GM11168 (cell line): ENCODE results near the gene SLC23A1.

ENCODE experiments used
- in situ Hi-C: fragments of 300-500 bp; cut with MboI; formaldehyde crosslinking; loops from one replicate; pipeline ENCODE4 v1.12.0; 2022; ENCODE audit warnings: low sequenced_read_pairs; ENCODE audit not compliant: unreplicated experiment

SLC23A1 gene

DNA sequence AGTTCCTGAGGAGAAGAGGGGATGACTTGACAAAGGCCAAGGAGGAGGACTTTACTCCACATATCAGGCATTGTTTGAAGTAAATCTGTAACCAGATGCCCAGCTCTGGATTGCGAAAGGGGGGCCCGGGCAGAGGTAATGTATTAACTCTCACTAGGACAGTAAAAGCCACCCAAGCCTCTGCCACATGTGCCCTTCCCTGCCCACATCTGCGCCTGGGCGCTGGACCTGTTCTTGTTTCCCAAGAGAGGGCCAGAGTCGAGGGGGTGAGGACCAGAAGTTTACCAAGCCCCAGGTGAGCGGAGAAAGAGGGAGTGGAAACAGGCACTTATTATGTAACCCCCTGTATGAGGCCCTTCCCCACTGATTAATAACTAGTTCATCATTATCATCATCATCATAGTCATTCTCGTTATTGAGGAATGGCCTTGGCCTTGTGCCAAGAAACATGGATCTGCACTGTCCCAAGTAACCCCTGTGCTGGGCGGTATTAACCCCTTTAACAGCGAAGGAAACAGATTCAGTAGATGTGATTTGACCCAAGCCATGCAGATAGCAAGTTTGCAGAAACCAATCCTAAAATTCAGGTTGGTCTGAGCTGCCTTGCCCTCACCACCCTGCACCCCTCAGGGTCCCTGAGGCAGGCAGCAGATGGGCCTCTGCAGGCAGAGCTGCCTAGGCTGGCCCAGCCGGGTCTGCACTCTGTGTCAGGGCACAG lies at the start of gene SLC23A1:
Gene SLC23A1, minus strand, starts transcription at position 23 of the 718 bp plus-strand sequence. CDS start 44 bp downstream, outside the sequence.
- in situ Hi-C loops = no loop called here

DNA sequence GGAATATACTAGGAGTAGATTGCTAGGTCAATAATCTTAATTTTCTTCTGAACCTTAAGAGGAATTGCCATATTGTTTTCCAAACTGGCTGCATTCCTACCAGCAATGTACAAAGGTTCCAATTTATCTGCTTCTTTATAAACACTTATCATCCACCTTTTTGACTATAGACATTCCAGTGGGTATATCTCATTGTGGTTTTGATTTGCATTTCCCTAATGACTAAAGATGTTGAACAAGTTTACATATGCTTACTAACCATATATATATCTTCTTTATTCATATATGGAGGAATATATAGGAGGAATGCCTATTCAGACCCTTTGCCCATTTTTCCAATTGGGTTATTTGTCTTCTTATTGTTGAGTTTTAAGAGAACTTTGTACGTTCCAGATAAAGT lies 48.6 kb upstream of the SLC23A1 start:
- in situ Hi-C loops = no loop called here

DNA sequence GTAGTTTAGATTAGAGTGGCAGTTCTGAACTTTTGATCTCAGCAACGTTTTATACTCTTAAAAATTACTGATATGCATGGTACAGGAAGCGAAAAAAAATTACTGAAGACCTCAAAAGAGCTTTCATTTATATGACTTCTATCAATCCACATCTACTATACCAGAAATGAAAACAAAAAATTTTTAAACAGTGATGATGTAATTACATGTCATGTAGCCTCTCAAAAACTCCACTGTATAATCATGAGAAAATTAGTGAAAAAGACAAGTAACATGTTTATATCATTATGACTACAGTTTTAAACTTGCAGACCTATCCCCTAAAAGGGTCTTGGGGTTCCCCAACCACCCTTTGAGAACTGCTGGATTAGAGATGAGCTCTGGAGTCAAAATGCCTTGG lies 46.9 kb upstream of the SLC23A1 start:
- in situ Hi-C loops = no loop called here

DNA sequence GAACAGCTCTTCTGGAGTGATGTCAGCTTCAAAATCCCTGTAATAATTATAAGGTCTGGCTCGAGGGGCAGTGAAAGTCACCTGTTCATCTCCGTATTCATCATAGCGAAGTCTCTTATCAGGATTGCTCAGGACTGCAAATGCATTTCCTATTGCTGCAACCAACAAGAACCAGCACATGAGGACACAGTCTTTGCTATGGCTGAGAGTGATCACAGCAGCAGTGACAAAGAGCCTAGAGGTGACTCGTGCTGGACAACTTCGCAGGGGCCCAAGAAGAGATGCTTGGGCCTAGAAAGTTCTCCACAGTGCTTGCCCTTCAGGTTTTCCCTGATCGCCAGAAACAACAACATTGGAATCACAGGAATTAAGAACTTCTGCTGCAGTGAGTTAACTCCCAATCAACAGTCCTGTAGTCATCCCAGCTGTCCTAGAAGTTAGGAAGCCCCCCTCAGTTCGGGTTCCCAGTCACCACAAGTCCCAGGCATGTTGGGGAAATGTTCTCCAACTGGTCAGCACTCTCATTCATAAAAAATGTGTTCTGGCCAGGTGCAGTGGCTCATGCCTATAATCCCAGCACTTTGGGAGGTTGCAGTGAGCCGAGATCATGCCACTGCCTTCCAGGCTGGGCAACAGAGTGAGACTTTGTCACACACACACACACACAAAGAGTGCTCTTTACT lies 43.2 kb upstream of the SLC23A1 start:
- in situ Hi-C loops = loop anchor here (10.0 kb wide), 1 partner anchor 48 kb away; the partner anchor contains the start of gene SMIM33

DNA sequence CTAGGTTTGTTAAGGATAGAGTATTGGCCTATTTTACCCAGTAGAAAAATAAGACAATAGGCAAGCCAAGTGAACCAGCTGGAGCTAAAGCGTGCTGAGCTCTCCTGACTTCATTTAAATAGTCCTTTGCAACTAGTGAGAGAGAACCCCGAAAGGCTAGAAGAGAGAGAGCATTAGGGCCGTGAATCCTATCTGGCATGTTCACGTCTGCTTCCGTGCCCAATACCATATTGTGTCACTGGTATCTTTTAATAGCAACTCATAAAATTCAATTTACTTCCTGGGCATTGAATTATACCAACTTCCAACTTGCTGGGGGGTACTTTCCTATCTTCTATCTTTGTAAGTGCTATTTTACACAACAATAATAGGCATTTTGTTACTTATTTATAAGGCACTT lies 42.4 kb upstream of the SLC23A1 start:
- in situ Hi-C loops = loop anchor here (10.0 kb wide), 1 partner anchor 49 kb away; the partner anchor contains the start of gene SMIM33

DNA sequence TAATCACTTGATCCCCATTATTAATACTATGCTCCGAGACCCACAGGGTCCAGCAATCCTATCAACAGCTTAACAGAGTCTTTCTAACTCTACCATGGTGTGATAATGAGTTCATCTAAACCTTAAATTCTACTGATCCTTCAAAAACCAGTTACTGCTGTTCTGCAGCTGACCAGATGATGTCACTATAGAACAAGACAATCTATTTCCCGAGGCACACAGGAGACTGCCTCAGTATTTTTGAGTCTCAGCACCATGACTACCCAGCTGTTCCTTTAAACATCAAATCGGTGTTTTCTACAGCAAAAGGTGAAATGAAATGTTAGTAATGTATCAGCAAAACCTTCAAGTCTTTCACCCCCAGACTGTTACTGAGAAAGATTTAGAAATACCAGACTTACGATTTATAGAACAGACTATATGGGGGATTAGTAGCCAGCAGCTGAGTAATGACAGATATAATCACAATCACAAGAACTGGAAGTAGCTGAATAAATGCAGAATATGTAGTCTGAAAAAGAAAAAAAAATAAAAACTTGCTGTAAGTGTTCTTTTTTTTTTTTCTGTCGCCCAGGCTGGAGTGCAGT lies 39.3 kb upstream of the SLC23A1 start:
- in situ Hi-C loops = loop anchor here (10.0 kb wide), 1 partner anchor 52 kb away; the partner anchor contains the start of gene SMIM33

DNA sequence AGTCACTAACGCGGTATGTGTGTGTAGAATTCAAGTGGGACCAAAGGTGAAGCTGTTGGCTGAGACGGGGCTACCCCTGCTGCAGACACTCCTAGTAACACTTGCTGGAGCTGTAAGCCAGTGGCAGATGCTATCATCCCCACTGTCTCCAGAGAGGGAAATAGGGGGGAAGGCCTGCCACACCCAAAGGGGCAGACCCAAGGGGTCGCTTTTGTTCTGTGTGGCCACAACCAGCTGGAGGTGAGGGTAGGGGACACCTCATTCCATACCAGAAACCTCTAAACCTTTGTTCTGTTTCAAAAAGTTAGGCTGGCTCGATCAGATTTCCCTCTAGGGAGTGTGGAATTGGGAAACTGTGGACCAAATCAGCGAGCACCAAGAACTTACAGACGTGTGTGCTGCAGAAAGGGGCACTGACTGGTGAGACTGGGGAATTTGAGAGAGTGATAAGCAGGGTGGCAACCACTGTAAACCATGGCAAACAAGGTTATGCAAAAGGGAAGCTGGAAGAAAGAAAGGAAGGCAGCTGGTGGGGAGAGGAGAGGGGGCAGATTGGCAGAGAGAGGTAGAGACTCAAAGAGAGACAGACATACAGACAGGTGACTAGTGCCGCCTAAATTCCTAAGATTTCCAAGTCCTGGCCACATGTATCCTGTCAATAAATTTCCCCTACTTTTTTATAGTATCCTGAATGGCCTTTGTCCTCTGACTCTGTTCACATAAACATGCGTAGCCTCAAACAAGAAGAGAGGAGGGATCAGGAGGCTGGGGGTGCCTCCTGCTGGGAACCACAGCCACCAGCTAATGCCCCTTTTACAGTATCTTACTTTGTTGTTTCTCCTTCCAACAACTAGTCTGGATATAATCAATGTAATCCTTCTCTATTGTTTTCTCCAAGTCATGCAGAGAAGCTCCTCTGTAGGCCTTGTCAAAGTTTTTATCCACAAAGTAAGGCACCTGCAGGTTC lies 36.4 kb upstream of the SLC23A1 start:
- in situ Hi-C loops = loop anchor here (10.0 kb wide), 1 partner anchor 55 kb away; the partner anchor contains the start of gene SMIM33

DNA sequence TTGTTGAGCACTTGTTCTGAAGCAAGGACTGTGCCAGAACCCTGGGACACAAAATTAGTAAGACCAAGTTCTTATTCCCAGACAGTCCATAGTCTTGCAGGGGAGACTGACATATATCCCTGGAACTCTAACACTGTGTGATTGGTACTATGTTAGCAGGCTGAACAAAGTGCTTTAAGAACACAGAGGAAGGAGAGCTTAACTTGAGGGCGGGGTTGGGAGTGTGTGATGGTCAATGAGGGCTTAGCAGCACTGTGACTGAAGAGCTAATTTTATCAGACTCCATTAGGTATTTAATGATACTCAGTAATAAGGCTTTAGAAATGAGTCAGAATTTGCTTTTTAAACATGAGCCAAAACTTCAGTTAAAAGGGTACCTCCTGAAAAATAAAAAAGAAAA lies 35.7 kb upstream of the SLC23A1 start:
- in situ Hi-C loops = no loop called here

DNA sequence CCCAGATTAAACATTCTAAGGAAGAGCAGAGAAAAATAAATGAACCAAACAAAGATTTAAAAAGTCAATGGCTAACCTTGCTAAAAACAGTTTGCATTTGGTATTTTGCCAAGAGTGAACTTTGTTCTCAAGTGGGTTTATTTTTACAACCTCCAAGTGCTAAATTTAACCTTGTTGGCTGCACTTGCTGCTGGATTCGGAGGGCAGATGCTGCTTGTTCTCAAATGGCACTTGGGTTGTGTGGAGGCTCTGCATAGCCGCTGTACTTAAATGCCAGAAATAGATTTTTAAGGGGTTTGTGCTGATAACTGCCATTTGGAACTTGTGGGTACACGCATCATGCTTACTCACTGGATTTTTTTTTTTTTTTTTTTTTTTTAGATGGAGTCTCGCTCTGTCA lies 34.1 kb upstream of the SLC23A1 start:
- in situ Hi-C loops = no loop called here

DNA sequence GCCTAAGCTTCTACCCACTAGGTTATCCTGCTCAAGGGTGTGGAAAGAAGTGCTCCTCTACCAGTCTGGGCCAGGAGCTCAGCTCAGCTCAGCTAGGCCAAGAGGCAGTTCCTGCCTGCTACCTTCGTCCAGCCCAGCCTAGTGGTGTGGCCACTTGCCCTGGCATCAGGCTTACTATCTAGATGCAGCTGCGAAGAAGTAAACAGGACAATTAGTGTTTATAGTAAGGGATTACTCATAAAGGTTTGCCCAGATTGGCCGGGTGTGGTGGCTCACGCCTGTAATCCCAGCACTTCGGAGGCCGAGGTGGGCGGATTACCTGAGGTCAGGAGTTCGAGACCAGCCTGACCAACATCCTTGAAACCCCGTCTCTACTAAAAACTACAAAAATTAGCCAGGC lies 33.6 kb upstream of the SLC23A1 start:
- in situ Hi-C loops = no loop called here

DNA sequence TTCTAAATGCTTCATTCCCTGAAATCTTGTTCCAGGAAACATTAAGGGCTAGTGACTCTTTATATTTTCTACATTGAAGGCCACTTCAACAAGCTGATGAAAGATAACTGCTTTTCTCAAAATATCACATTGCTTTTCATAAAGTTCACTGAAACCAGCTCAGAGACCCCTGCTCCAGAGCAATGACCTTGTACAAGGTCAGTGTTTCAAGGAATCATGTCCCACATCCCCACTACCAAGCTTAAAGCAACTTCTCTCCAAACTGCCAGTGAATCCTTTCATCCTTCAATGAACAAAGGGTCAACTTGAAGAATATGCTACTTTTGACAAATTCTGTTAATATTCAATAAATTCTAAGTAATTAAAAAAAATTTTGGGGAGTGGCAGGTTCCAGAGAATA lies 32.8 kb upstream of the SLC23A1 start:
- in situ Hi-C loops = no loop called here

DNA sequence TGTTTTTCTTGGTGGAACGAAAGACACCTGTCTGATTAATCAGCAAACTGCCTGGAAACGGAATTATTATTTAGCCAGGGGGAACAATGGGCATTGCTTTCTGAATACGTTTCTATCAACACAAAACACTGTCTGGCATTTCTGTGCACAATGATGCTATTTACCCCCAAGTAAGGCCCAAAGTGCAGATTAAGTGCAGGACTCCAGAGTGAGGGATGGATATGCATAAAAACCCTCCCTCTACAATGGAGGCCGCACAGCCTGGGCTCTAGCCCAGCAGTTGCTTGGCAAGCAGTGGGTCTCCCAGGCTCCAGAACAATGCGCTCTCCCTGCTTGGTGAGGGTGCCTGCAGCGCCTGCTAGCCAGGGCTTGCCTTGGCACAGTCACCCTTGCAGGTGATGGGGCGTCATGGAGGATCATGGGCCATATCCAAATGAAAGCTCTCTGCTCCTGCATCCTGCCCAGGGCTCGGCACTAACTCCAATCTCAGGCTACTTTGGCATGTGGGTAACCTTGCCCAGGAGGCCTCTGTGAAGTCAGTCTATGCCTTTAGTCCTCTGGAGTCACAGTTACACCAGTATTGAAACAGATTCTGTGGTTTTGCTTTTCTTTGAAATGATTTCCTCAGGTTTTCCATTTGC lies 32.2 kb upstream of the SLC23A1 start:
- in situ Hi-C loops = no loop called here

DNA sequence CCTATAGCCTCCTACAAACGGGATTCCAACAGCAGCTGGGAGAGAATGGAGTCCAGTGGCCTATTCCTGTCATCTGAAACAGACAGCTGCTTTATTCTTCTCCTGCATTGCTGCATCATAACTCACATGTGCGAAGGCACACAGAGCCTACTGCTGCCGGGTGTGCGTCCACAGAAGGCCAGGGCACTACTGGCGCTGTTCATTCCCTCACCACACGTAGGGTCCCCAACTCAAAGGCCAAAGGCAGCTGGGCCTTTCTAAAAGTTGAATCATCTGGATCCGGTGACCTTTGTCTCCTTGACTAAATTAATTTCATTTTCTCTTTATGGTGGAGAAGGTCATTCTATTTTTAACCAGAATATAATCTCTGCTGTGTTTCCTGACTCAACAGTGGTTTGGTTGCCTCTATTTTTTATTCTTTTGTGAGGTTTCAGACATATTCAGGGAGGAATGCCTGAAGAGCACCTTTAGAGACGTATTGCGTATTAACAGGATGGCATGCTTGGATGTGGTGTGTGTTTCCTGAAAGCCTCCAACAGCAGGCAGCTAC lies 31.6 kb upstream of the SLC23A1 start:
- in situ Hi-C loops = loop anchor here (5.0 kb wide), 1 partner anchor 103 kb away; no protein-coding TSS in a partner anchor

DNA sequence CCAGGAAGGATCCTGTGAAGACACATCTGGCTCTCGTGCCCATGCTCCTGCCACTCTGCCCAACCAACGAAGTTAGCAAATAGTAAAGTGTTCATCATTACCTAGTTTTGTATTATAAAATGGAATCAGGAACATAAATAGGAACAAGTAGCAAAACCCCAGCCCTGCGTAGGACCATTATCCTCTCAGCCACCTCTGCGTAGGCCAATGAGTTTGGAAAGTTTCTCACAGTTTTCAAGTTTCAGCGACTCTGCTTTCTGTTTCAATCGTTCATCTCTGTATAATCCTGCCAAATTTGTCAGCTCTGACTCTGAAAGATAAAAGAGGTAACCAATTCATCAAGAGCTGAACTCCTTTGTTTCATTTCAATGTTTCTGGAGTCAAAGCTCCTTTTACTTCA lies 30.9 kb upstream of the SLC23A1 start:
- in situ Hi-C loops = loop anchor here (5.0 kb wide), 1 partner anchor 103 kb away; no protein-coding TSS in a partner anchor

DNA sequence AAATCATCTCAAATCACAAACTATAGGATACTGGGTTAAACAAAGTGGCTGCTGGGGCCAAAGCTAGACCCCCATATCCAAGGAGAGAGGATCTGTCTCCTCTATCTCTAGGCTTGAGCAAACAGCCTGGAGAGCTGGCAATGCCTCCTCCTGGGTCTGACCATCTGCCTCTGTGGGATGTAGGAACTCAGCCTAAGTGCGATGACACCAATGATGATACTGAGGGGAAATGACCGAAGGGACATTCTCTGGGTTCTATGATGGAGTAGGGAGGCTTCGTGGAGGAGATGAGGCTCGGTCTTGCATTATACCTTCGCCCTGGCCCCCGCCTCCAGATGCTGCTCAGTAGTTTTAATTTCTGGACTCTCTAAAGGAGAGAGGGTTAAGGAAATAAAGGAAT lies 30.1 kb upstream of the SLC23A1 start:
- in situ Hi-C loops = loop anchor here (5.0 kb wide), 1 partner anchor 104 kb away; no protein-coding TSS in a partner anchor

DNA sequence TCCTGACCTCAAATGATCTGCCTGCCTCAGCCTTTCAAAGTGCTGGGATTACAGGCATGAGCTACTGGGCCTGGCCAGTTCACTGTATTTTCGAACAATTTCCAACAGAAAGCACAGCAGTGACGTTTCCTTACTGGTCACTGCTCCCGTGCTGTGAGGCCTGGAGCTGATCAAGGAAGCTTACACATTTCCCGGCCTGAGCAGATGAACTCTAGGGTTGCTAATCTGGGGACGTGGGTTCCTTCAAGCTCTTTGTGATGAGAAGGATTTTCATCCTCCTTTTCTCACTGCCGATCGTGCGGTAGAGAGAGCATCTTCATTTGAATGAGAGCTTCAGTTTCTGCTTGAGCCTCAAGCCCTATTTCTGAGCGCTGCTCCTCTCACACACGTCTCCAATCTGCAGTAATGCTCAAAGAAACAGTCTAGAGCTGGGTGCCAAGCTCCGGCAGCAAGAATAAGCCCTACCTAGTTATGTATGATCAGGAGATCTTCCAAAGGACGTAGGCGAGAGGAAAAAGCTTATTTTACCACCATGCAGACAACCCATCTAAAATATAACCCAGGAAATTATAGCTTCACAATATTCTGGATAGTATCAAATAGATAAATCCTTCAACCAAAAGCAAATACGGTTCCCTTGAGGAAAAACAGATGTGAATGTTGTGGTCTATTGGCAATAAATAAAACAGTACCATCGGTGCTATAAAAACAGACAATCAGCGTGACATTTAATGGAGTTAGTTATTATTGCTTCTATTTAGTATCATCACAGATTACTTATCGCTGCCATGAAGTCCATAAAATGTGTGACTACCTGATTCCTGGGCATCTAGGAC lies 28.1 kb upstream of the SLC23A1 start:
- in situ Hi-C loops = loop anchor here (5.0 kb wide), 1 partner anchor 106 kb away; no protein-coding TSS in a partner anchor

DNA sequence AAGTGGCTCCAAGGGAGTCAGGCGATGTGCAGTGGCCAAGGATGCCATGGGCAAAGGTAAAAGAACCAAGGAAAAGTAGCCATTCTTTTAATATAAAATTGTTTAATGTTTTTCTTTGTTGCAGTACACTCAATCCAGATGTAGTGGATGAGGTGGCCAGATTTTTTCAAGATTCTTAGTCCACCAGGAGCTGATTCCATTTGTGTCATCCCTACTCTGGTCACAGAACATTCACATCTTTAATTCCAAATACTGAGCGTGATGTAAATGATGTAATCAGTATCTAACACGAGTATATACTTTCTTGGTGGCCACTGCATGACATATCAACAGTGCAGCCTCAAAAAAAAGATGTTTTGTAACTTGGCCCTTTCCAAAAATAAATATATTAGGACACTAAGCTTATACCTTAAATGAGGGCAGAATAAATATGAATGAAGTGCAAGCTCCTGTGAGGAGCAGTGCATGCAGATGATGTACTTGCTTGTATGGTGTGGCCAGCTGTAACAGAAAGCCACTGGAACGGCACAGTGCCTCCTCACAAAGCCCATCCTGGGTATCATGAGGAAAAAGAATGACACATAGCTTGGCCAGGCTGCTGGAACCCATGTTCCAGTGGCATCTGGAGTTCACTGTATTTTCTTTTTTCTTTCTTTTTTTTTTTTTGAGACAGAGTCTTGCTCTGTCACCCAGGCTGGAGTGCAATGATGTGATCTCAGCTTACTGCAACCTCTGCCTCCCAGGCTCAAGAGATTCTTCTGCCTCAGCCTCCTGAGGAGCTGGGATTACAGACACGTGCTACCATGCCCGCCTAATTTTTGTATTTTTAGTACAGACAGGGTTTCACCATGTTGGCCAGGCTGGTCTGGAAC lies 27.3 kb upstream of the SLC23A1 start:
- in situ Hi-C loops = loop anchor here (5.0 kb wide), 1 partner anchor 107 kb away; no protein-coding TSS in a partner anchor
